Measurements from ENCODE around the gene DEUP1. TPM values are rescaled to one million over a fixed set of nuclear protein-coding genes. Genes with fewer than 3 reads are reported as not detected.

The DEUP1 gene
- total RNA-seq, 2 donors from 2014 or later: 0.99 TPM; not detected in 1

- H3K27ac ChIP-seq: no peak overlapping the region
- DNase-seq: no peak
- no peak for TF ChIP-seq POLR2A (IDR thresholded peaks at IDR 0.05)
- TF ChIP-seq CTCF (IDR thresholded peaks at IDR 0.05): no peak
- no peak for ATAC-seq
- intact Hi-C loops (cut with DNase I): no loop called here
- H3K4me1 ChIP-seq: no peaks in the 10 kb centered on the region
- no peaks in the 10 kb centered on the region for H3K36me3 ChIP-seq (replicated peaks in 1 of 2; ENCODE audit: insufficient read depth in 1 of 2, low read depth in 2 of 2)
- H3K9me3 ChIP-seq: no peaks in the 10 kb centered on the region
- H3K4me3 ChIP-seq: no peak overlapping the region
- no peaks in the 10 kb centered on the region for H3K27me3 ChIP-seq
These were observed 63.9 kb downstream of the DEUP1 start for GRCh38 chr11:93394488-93394887.

GRCh38 chr11:93396316-93396715, 65.8 kb downstream of the DEUP1 start:
- 79 to 82% methylated on average over 3 of the region's 3 CpGs for WGBS, 2 donors
- no peak overlapping the region for H3K27ac ChIP-seq

GRCh38 chr11:93403930-93404329, 73.4 kb downstream of the DEUP1 start:
- Histone ChIP-seq H3K9me3 (no peaks in the 10 kb centered on the region), H3K27ac (no peak overlapping the region), H3K4me3 (no peak overlapping the region), H3K27me3 (no peaks in the 10 kb centered on the region), H3K4me1 (no peaks in the 10 kb centered on the region), H3K36me3 (replicated peaks in 1 of 2; ENCODE audit: insufficient read depth in 1 of 2, low read depth in 2 of 2) (no peaks in the 10 kb centered on the region)
- 92 to 97% methylated on average over 3 of the region's 3 CpGs for WGBS, 2 donors
- ATAC-seq: no peak
- intact Hi-C loops (cut with DNase I): no loop called here
- TF ChIP-seq POLR2A (IDR thresholded peaks at IDR 0.05) (no peak), CTCF (IDR thresholded peaks at IDR 0.05) (no peak)
- no peak for DNase-seq

More at GRCh38 chr11:93396316-93396715, 65.8 kb downstream of the DEUP1 start:
- Histone ChIP-seq H3K27me3 (no peaks in the 10 kb centered on the region), H3K9me3 (no peaks in the 10 kb centered on the region), H3K36me3 (replicated peaks in 1 of 2; ENCODE audit: insufficient read depth in 1 of 2, low read depth in 2 of 2) (no peaks in the 10 kb centered on the region), H3K4me3 (no peak overlapping the region), H3K4me1 (no peaks in the 10 kb centered on the region)
- TF ChIP-seq POLR2A (IDR thresholded peaks at IDR 0.05) (no peak), CTCF (IDR thresholded peaks at IDR 0.05) (no peak)
- no peak for DNase-seq
- intact Hi-C loops (cut with DNase I): no loop called here
- ATAC-seq: no peak

- Histone ChIP-seq H3K4me3 (no peak overlapping the region), H3K27me3 (no peaks in the 10 kb centered on the region), H3K4me1 (no peaks in the 10 kb centered on the region), H3K9me3 (no peaks in the 10 kb centered on the region), H3K27ac (no peak overlapping the region), H3K36me3 (replicated peaks in 1 of 2; ENCODE audit: insufficient read depth in 1 of 2, low read depth in 2 of 2) (no peaks in the 10 kb centered on the region)
- DNase-seq (no peak), ATAC-seq (no peak)
- TF ChIP-seq POLR2A (IDR thresholded peaks at IDR 0.05) (no peak), CTCF (IDR thresholded peaks at IDR 0.05) (no peak)
- 62 to 68% methylated on average over 2 of the region's 2 CpGs for WGBS, 2 donors
- intact Hi-C loops (cut with DNase I): no loop called here
These were observed 77.3 kb downstream of the DEUP1 start for GRCh38 chr11:93407777-93408401.

- Histone ChIP-seq H3K9me3 (no peaks in the 10 kb centered on the region), H3K4me3 (no peak overlapping the region), H3K36me3 (replicated peaks in 1 of 2; ENCODE audit: insufficient read depth in 1 of 2, low read depth in 2 of 2) (no peaks in the 10 kb centered on the region), H3K27me3 (no peaks in the 10 kb centered on the region), H3K27ac (no peak overlapping the region), H3K4me1 (no peaks in the 10 kb centered on the region)
- TF ChIP-seq POLR2A (IDR thresholded peaks at IDR 0.05): no peak
- TF ChIP-seq CTCF (IDR thresholded peaks at IDR 0.05): no peak
- no peak for ATAC-seq
- 84% methylated on average over 3 of the region's 3 CpGs for WGBS, 2 donors
- DNase-seq: no peak
- intact Hi-C loops (cut with DNase I): no loop called here
These were observed 79.9 kb downstream of the DEUP1 start for GRCh38 chr11:93410441-93410840.
